Measurements from ENCODE around the gene ARHGAP22.

GRCh38 chr10:48576501-48576900 is 28.4 kb downstream of the ARHGAP22 start:
- TF ChIP-seq CTCF (IDR thresholded peaks at IDR 0.05) (no peak), POLR2A (IDR thresholded peaks at IDR 0.05) (no peak)

All from heart left ventricle (tissue), 13 donors.